Endothelial cell of umbilical vein (primary cell): ENCODE results near the gene SYNDIG1. TPM values are rescaled to one million over a fixed set of nuclear protein-coding genes. Genes with fewer than 3 reads are reported as not detected.

Experiments
- BruUV-seq: library from RNA; stranded (reverse); fragments of 400-500 nt; replicated peaks from 2 replicates; lab custom pipeline; 2021; lab: Mats Ljungman, UMichigan
- CTCF ChIA-PET: fragments of 300-600, 350-600 bp; sonication (Branson Sonifier 250); formaldehyde crosslinking; loops from one replicate; lab custom pipeline; 2021; ENCODE audit warnings: antibody characterized with exemption, inconsistent platforms; lab: Charles Lee
- POLR2A ChIA-PET: fragments of 300-600, 350-600 bp; sonication (Branson Sonifier 250); formaldehyde crosslinking; loops from one replicate; lab custom pipeline; 2021; ENCODE audit warnings: antibody characterized with exemption, inconsistent platforms; lab: Charles Lee
- DNase-seq: peaks from one replicate; pipeline ENCODE4 v3.0.0-alpha.2; 2011; ENCODE audit warnings: low read depth, low spot score
- FAIRE-seq: peaks from 2 replicates; lab custom pipeline; 2011; peaks lifted over from hg19 to GRCh38; lab: Jason Lieb, UNC
- H2AFZ ChIP-seq: 2 replicates; pipeline ENCODE4 v1.6.0; 2012; ENCODE audit warnings: low read depth, low read length, control low read depth, inconsistent platforms
- H3K27ac ChIP-seq: 2 replicates; pipeline ENCODE4 v1.5.1; 2011; ENCODE audit warnings: low read depth, mild to moderate bottlenecking, control low read depth, low read length, moderate library complexity; ENCODE audit not compliant: insufficient read depth
- H3K27me3 ChIP-seq, 2 experiments: 2 replicates each; pipeline versions ENCODE4 v1.6.0 to v1.6.1; 2011; ENCODE audit warnings: low read length in 2 of 2, mixed read lengths in 1 of 2; ENCODE audit not compliant: control insufficient read depth in 2 of 2, insufficient read depth in 2 of 2
- H3K36me3 ChIP-seq, 2 experiments: 2 replicates in 1 of 2; 3 replicates in 1 of 2; pipeline ENCODE4 v1.5.1; 2011; ENCODE audit warnings: low read length in 2 of 2, mild to moderate bottlenecking in 1 of 2, moderate library complexity in 1 of 2; ENCODE audit not compliant: control insufficient read depth in 2 of 2, insufficient read depth in 2 of 2; ENCODE audit errors: extremely low read depth in 1 of 2
- H3K4me1 ChIP-seq: 3 replicates; pipeline ENCODE4 v1.5.1; 2011; ENCODE audit warnings: mild to moderate bottlenecking, low read length; ENCODE audit not compliant: control insufficient read depth, insufficient read depth; ENCODE audit errors: extremely low read depth
- H3K4me2 ChIP-seq: 2 replicates; pipeline ENCODE4 v1.6.1; 2011; ENCODE audit warnings: low read length, control low read depth, mixed read lengths; ENCODE audit not compliant: insufficient read depth
- H3K4me3 ChIP-seq, 3 experiments: fragments of 200-600 bp in 1 of 3; sonication (generic), shearing (Covaris generic) in 1 of 3; replicated peaks in 1 of 3; 2 replicates each; pipeline ENCODE4 v1.5.1; 2011 to 2016; ENCODE audit warnings: control low read depth in 3 of 3, low read length in 3 of 3, mild to moderate bottlenecking in 2 of 3, inconsistent platforms in 1 of 3, low read depth in 1 of 3, moderate library complexity in 1 of 3; ENCODE audit not compliant: insufficient read depth in 1 of 3
- H3K79me2 ChIP-seq: 2 replicates; pipeline ENCODE4 v1.6.0; 2012; ENCODE audit warnings: low read length, inconsistent platforms; ENCODE audit not compliant: control insufficient read depth, insufficient read depth
- H3K9ac ChIP-seq: replicated peaks from 2 replicates; pipeline ENCODE3; 2011; ENCODE audit warnings: low read length, control low read depth; ENCODE audit not compliant: insufficient read depth; ENCODE audit errors: extremely low read depth
- H3K9me1 ChIP-seq: replicated peaks from 3 replicates; pipeline ENCODE4 v1.6.0; 2011; ENCODE audit warnings: mild to moderate bottlenecking, low read length; ENCODE audit not compliant: control insufficient read depth, insufficient read depth; ENCODE audit errors: extremely low read depth
- H3K9me3 ChIP-seq: replicated peaks from 2 replicates; pipeline ENCODE4 v1.5.1; 2012; ENCODE audit warnings: low read length, inconsistent platforms; ENCODE audit not compliant: control insufficient read depth, insufficient read depth
- H4K20me1 ChIP-seq: replicated peaks from 2 replicates; pipeline ENCODE3; 2011; ENCODE audit warnings: mild to moderate bottlenecking, low read length; ENCODE audit not compliant: control insufficient read depth, insufficient read depth; ENCODE audit errors: extremely low read depth
- EZH2 ChIP-seq: IDR thresholded peaks from 2 replicates; pipeline ENCODE4 v1.6.1; 2012; ENCODE audit warnings: borderline replicate concordance, low read depth, mild to moderate bottlenecking, moderate library complexity, low read length, inconsistent platforms; ENCODE audit not compliant: severe bottlenecking
- FOS ChIP-seq: IDR thresholded peaks from 2 replicates; pipeline ENCODE4 v1.6.1; 2011; ENCODE audit warnings: mild to moderate bottlenecking, low read length, moderate library complexity, borderline replicate concordance; ENCODE audit not compliant: insufficient read depth
- GATA2 ChIP-seq: IDR thresholded peaks from 2 replicates; pipeline ENCODE4 v1.7.0; 2011; ENCODE audit warnings: low read depth, mild to moderate bottlenecking, moderate library complexity, mixed read lengths, low read length; ENCODE audit not compliant: insufficient read length, insufficient read depth
- JUN ChIP-seq: IDR thresholded peaks from 2 replicates; pipeline ENCODE4 v1.6.1; 2011; ENCODE audit warnings: borderline replicate concordance, low read depth; ENCODE audit not compliant: insufficient read length, insufficient read depth
- MYC ChIP-seq: IDR thresholded peaks from one replicate; pipeline ENCODE4 v1.6.1; 2011; ENCODE audit warnings: mild to moderate bottlenecking, low read depth, low read length
- POLR2A ChIP-seq: IDR thresholded peaks from 2 replicates; pipeline ENCODE4 v1.6.1; 2012; ENCODE audit warnings: low read depth, mild to moderate bottlenecking, control low read depth, low read length
- POLR2AphosphoS5 ChIP-seq: IDR thresholded peaks from 2 replicates; pipeline ENCODE4 v1.6.1; 2012; ENCODE audit warnings: low read depth, mild to moderate bottlenecking, control low read depth, low read length, moderate library complexity; ENCODE audit not compliant: insufficient read depth
- dilution Hi-C: fragments of 300-500 bp; cut with MboI; formaldehyde crosslinking; loops from one replicate; pipeline ENCODE4 v1.15.0; 2019; ENCODE audit warnings: low sequenced_read_pairs; ENCODE audit not compliant: extremely low pct_ligation_motif_present
- intact Hi-C: fragments of 100-400 bp; cut with micrococcal nuclease; formaldehyde crosslinking; loops from one replicate; pipeline ENCODE4 v1.10.0; 2022
- polyA plus RNA-seq, 4 experiments: library from polyadenylated mRNA; depleted of rRNA in 3 of 4; stranded (reverse) in 3 of 4; unstranded in 1 of 4; fragments of >200 nt; gene quantifications; 2 replicates each; pipeline versions ENCODE4 v1.2.1 to v1.2.3, GENCODE V29; 2011 to 2012; ENCODE audit warnings: missing spikeins in 1 of 4
- total RNA-seq: library from RNA; stranded (reverse); gene quantifications from 2 replicates; pipeline ENCODE4 v1.2.3, GENCODE V29; 2021
- TF ChIP-seq, protein P1 (sequence below): IDR thresholded peaks from 2 replicates; pipeline ENCODE4 v1.6.1; 2011; ENCODE audit not compliant: insufficient read depth, insufficient read length
- TF ChIP-seq, protein P2 (sequence below), 2 donors: IDR thresholded peaks; 1 replicate in 1 of 2; 2 replicates in 1 of 2; pipeline ENCODE4 v1.5.1; 2011; ENCODE audit warnings: low read length in 2 of 2, mild to moderate bottlenecking in 2 of 2, moderate library complexity in 2 of 2, control low read depth in 1 of 2, inconsistent platforms in 1 of 2, low read depth in 1 of 2; ENCODE audit not compliant: insufficient read depth in 1 of 2; ENCODE audit errors: extremely low read depth in 1 of 2

SYNDIG1 gene
- total and polyA plus RNA-seq, 2 donors (not counting 3 experiments of a cell fraction or from before 2014, with no cell fraction given) = not detected

DNA sequence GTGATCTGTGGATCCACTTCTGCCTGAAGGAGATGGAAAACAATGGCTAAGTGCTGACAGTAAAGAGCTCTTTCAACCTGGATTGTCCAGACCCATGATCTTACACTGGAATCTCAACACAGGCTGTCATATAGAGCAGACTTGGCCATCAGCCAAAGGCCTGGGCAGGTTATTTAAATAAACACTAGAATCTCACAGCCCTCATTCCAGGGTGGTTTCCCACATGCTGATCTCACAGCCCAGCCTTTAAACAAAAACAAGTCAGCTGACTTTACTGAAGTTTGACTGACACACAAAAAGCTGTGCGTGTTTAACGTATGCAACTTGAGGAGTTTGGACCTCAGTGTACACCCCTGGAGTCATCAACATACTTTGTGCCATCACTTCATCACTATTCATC lies 28.4 kb downstream of the SYNDIG1 start:
- Histone ChIP-seq H3K36me3 (no peaks in the 10 kb centered on the region), H2AFZ (no peak overlapping the region), H3K9me3 (peaks cover 4% of the 10 kb centered on the region), H3K4me1 (no peaks in the 10 kb centered on the region), H3K27me3 (no peaks in the 10 kb centered on the region), H3K79me2 (no peaks in the 10 kb centered on the region), H3K9me1 (no peaks in the 10 kb centered on the region), H4K20me1 (no peaks in the 10 kb centered on the region), H3K4me3 (no peak overlapping the region), H3K27ac (no peak overlapping the region), H3K4me2 (no peak overlapping the region), H3K9ac (no peak overlapping the region)
- no TSS peak for BruUV-seq
- dilution Hi-C loops = no loop called here
- FAIRE-seq (no peak), DNase-seq (no peak)
- TF ChIP-seq POLR2AphosphoS5 = no peak
- TF ChIP-seq, protein P1, sequence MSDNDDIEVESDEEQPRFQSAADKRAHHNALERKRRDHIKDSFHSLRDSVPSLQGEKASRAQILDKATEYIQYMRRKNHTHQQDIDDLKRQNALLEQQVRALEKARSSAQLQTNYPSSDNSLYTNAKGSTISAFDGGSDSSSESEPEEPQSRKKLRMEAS = no peak
- no peak for TF ChIP-seq EZH2
- no peak for TF ChIP-seq MYC
- TF ChIP-seq, protein P2, sequence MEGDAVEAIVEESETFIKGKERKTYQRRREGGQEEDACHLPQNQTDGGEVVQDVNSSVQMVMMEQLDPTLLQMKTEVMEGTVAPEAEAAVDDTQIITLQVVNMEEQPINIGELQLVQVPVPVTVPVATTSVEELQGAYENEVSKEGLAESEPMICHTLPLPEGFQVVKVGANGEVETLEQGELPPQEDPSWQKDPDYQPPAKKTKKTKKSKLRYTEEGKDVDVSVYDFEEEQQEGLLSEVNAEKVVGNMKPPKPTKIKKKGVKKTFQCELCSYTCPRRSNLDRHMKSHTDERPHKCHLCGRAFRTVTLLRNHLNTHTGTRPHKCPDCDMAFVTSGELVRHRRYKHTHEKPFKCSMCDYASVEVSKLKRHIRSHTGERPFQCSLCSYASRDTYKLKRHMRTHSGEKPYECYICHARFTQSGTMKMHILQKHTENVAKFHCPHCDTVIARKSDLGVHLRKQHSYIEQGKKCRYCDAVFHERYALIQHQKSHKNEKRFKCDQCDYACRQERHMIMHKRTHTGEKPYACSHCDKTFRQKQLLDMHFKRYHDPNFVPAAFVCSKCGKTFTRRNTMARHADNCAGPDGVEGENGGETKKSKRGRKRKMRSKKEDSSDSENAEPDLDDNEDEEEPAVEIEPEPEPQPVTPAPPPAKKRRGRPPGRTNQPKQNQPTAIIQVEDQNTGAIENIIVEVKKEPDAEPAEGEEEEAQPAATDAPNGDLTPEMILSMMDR (IDR thresholded peaks at IDR 0.05; ENCODE audit: extremely low read depth in 1 of 2, insufficient read depth in 1 of 2, low read depth in 1 of 2, low read length in 2 of 2) = no peak
- ChIA-PET CTCF (no interaction called here), POLR2A (no interaction called here)
- intact Hi-C loops = no loop called here

DNA sequence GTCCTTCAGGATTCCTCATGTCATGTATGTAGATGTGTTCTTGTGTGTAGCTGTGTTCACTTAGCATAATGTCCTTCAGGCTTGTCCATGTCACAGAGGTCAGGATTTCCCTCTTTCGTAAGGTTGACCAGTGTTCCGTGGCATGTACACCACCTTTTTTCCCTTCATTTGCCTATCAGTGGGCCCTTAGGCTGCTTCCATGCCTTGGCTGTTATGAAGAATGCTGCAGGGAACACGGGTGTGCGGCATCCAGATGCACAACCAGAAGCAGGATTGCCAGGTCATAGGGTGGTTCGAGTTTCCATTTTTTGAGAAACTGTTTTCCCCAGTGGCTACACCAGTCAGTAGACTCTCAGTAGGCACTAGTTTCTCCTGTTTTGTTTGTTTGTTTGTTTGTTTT lies 29.2 kb downstream of the SYNDIG1 start:
- no peaks in the 10 kb centered on the region for H3K79me2 ChIP-seq
- dilution Hi-C loops (no loop called here), intact Hi-C loops (no loop called here)
- no peak for DNase-seq
- POLR2A ChIA-PET = no interaction called here
- no peaks in the 10 kb centered on the region for H4K20me1 ChIP-seq
- H3K36me3 ChIP-seq = no peaks in the 10 kb centered on the region
- peaks cover 4% of the 10 kb centered on the region for H3K9me3 ChIP-seq
- H3K9me1 ChIP-seq = no peaks in the 10 kb centered on the region
- H3K27ac ChIP-seq = no peak overlapping the region
- H3K4me3 ChIP-seq = no peak overlapping the region
- no peak for TF ChIP-seq FOS
- TF ChIP-seq POLR2AphosphoS5 = no peak
- TF ChIP-seq MYC = no peak
- TF ChIP-seq, protein P1 = no peak
- TF ChIP-seq POLR2A = no peak
- TF ChIP-seq, protein P2 (IDR thresholded peaks at IDR 0.05; ENCODE audit: extremely low read depth in 1 of 2, insufficient read depth in 1 of 2, low read depth in 1 of 2, low read length in 2 of 2) = no peak
- no peak for TF ChIP-seq JUN
- TF ChIP-seq EZH2 = no peak
- TF ChIP-seq GATA2 = no peak
- H2AFZ ChIP-seq = no peak overlapping the region
- FAIRE-seq = no peak
- H3K27me3 ChIP-seq = no peaks in the 10 kb centered on the region
- CTCF ChIA-PET = no interaction called here
- H3K9ac ChIP-seq = no peak overlapping the region
- BruUV-seq = no TSS peak
- H3K4me2 ChIP-seq = no peak overlapping the region
- no peaks in the 10 kb centered on the region for H3K4me1 ChIP-seq
